IMR-90 (cell line): ENCODE results near the gene GDNF. TPM values are rescaled to one million over a fixed set of nuclear protein-coding genes. Genes with fewer than 3 reads are reported as not detected.

Source experiments
- ATAC-seq: fragments of 200-7000 bp; cut with Tn5 transposase; 2 replicates; pipeline ENCODE4 v1.9.1; 2020; ENCODE audit warnings: low read depth, mild to moderate bottlenecking, moderate library complexity
- BruUV-seq: library from RNA; stranded (reverse); fragments of 400-500 nt; replicated peaks from 2 replicates; lab custom pipeline; 2021; lab: Mats Ljungman, UMichigan
- CTCF ChIA-PET: fragments of 300-600 bp; formaldehyde crosslinking; extraction: SDS; loops from one replicate; lab custom pipeline; 2021; ENCODE audit warnings: antibody characterized with exemption; lab: Yijun Ruan, JAX
- POLR2A ChIA-PET: fragments of 300-600 bp; sonication (Branson Sonifier 250); formaldehyde crosslinking; loops from one replicate; lab custom pipeline; 2022; ENCODE audit warnings: antibody characterized with exemption; ENCODE audit not compliant: unreplicated experiment; lab: Charles Lee
- DNase-seq: peaks from one replicate; pipeline ENCODE4 v3.0.0; 2013
- H2AFZ ChIP-seq: replicated peaks from 2 replicates; pipeline ENCODE3; 2013; ENCODE audit warnings: low read length, mild to moderate bottlenecking; ENCODE audit not compliant: poor library complexity
- H2AK5ac ChIP-seq: 2 replicates; pipeline ENCODE4 v1.6.1; 2013; ENCODE audit warnings: low read depth, low read length, inconsistent platforms
- H2AK9ac ChIP-seq: replicated peaks from 2 replicates; pipeline ENCODE3; 2013; ENCODE audit warnings: mild to moderate bottlenecking, low read depth, low read length, moderate library complexity; ENCODE audit not compliant: poor library complexity
- H2BK120ac ChIP-seq: 2 replicates; pipeline ENCODE4 v1.6.1; 2013; ENCODE audit warnings: low read depth, low read length, inconsistent platforms
- H2BK15ac ChIP-seq: 3 replicates; pipeline ENCODE4 v1.6.1; 2013; ENCODE audit warnings: low read depth, low read length, inconsistent platforms
- H2BK20ac ChIP-seq: 2 replicates; pipeline ENCODE4 v1.6.1; 2013; ENCODE audit warnings: low read depth, mild to moderate bottlenecking, inconsistent platforms, low read length, moderate library complexity
- H2BK5ac ChIP-seq: 2 replicates; pipeline ENCODE4 v1.6.1; 2013; ENCODE audit warnings: mild to moderate bottlenecking, low read depth, low read length, inconsistent platforms; ENCODE audit not compliant: poor library complexity, severe bottlenecking
- H3K14ac ChIP-seq: replicated peaks from 2 replicates; pipeline ENCODE4 v1.6.1; 2013; ENCODE audit warnings: low read depth, low read length, inconsistent platforms
- H3K18ac ChIP-seq: 2 replicates; pipeline ENCODE4 v1.6.1; 2013; ENCODE audit warnings: low read depth, low read length, control low read depth
- H3K23ac ChIP-seq: 2 replicates; pipeline ENCODE4 v1.6.1; 2013; ENCODE audit warnings: low read depth, low read length, inconsistent platforms
- H3K27ac ChIP-seq: 2 replicates; pipeline ENCODE4 v1.5.1; 2013; ENCODE audit warnings: mild to moderate bottlenecking, control low read depth, low read length; ENCODE audit not compliant: insufficient read depth
- H3K27me3 ChIP-seq: 2 replicates; pipeline ENCODE4 v1.6.1; 2013; ENCODE audit warnings: low read length; ENCODE audit not compliant: control insufficient read depth, insufficient read depth
- H3K36me3 ChIP-seq: 2 replicates; pipeline ENCODE4 v1.6.1; 2013; ENCODE audit warnings: low read length, mixed read lengths; ENCODE audit not compliant: control insufficient read depth, insufficient read depth
- H3K4ac ChIP-seq: 2 replicates; pipeline ENCODE4 v1.6.1; 2013; ENCODE audit warnings: low read depth, low read length, inconsistent platforms
- H3K4me1 ChIP-seq: 2 replicates; pipeline ENCODE4 v1.6.1; 2013; ENCODE audit warnings: low read length, mixed read lengths; ENCODE audit not compliant: control insufficient read depth, insufficient read depth
- H3K4me2 ChIP-seq: 2 replicates; pipeline ENCODE4 v1.6.1; 2013; ENCODE audit warnings: low read depth, mild to moderate bottlenecking, control low read depth, low read length, moderate library complexity
- H3K4me3 ChIP-seq: 2 replicates; pipeline ENCODE4 v1.5.1; 2013; ENCODE audit warnings: low read depth, mild to moderate bottlenecking, control low read depth, low read length, moderate library complexity; ENCODE audit not compliant: insufficient read depth
- H3K56ac ChIP-seq: 2 replicates; pipeline ENCODE4 v1.6.1; 2013; ENCODE audit warnings: low read length, inconsistent platforms; ENCODE audit not compliant: insufficient read depth; ENCODE audit errors: extremely low read depth
- H3K79me1 ChIP-seq, 2 experiments: 2 replicates each; pipeline ENCODE4 v1.6.1; 2013; ENCODE audit warnings: low read length in 2 of 2, inconsistent platforms in 1 of 2, low read depth in 1 of 2
- H3K9ac ChIP-seq: 2 replicates; pipeline ENCODE4 v1.6.1; 2013; ENCODE audit warnings: low read depth, low read length, control low read depth
- H3K9me1 ChIP-seq: 2 replicates; pipeline ENCODE4 v1.6.1; 2013; ENCODE audit warnings: low read length, inconsistent platforms; ENCODE audit not compliant: insufficient read depth
- H3K9me3 ChIP-seq: 2 replicates; pipeline ENCODE4 v1.6.1; 2013; ENCODE audit warnings: low read length; ENCODE audit not compliant: control insufficient read depth, insufficient read depth
- H4K20me1 ChIP-seq: 2 replicates; pipeline ENCODE4 v1.6.1; 2013; ENCODE audit warnings: low read length, inconsistent platforms; ENCODE audit not compliant: insufficient read depth
- H4K5ac ChIP-seq: 2 replicates; pipeline ENCODE4 v1.6.1; 2013; ENCODE audit warnings: mild to moderate bottlenecking, low read depth, low read length, control low read depth
- H4K8ac ChIP-seq, 2 experiments: 2 replicates each; pipeline ENCODE4 v1.6.1; 2013; ENCODE audit warnings: low read depth in 2 of 2, low read length in 2 of 2, control low read depth in 1 of 2, inconsistent platforms in 1 of 2
- H4K91ac ChIP-seq: 2 replicates; pipeline ENCODE4 v1.6.1; 2013; ENCODE audit warnings: low read depth, low read length, inconsistent platforms; ENCODE audit not compliant: insufficient read depth
- BHLHE40 ChIP-seq: fragments of 150-350 bp; IDR thresholded peaks from 2 replicates; pipeline ENCODE4 v1.6.1; 2016; ENCODE audit warnings: mild to moderate bottlenecking, low read depth, low read length
- CEBPB ChIP-seq: IDR thresholded peaks from 2 replicates; pipeline ENCODE4 v1.6.1; 2012; ENCODE audit warnings: low read depth, low read length, improper control_type of control experiment
- CHD1 ChIP-seq: IDR thresholded peaks from 2 replicates; pipeline ENCODE4 v1.6.1; 2012; ENCODE audit warnings: low read depth, low read length, improper control_type of control experiment
- FOS ChIP-seq: fragments of 150-350 bp; IDR thresholded peaks from 2 replicates; pipeline ENCODE4 v1.6.1; 2016; ENCODE audit warnings: low read depth, low read length
- MAFK ChIP-seq: IDR thresholded peaks from 2 replicates; pipeline ENCODE4 v1.6.1; 2012; ENCODE audit warnings: low read depth, low read length, improper control_type of control experiment
- MAZ ChIP-seq: IDR thresholded peaks from 2 replicates; pipeline ENCODE4 v1.6.1; 2012; ENCODE audit warnings: low read depth, mild to moderate bottlenecking, low read length, improper control_type of control experiment, moderate library complexity, borderline replicate concordance
- MXI1 ChIP-seq: IDR thresholded peaks from 2 replicates; pipeline ENCODE4 v1.6.1; 2012; ENCODE audit warnings: low read depth, mild to moderate bottlenecking, low read length, moderate library complexity, borderline replicate concordance
- NFE2L2 ChIP-seq: fragments of 150-350 bp; IDR thresholded peaks from 2 replicates; pipeline ENCODE4 v1.6.1; 2016; ENCODE audit warnings: low read depth, mild to moderate bottlenecking, low read length
- POLR2A ChIP-seq: IDR thresholded peaks from 2 replicates; pipeline ENCODE4 v1.6.1; 2012; ENCODE audit warnings: mild to moderate bottlenecking, low read depth, low read length
- RAD21 ChIP-seq: IDR thresholded peaks from 2 replicates; pipeline ENCODE4 v1.6.1; 2012; ENCODE audit warnings: low read length, improper control_type of control experiment
- RCOR1 ChIP-seq: IDR thresholded peaks from 2 replicates; pipeline ENCODE4 v1.6.1; 2012; ENCODE audit warnings: mild to moderate bottlenecking, low read length, improper control_type of control experiment; ENCODE audit not compliant: insufficient replicate concordance
- RFX5 ChIP-seq: IDR thresholded peaks from 2 replicates; pipeline ENCODE4 v1.8.0; 2012; ENCODE audit warnings: low read depth, mild to moderate bottlenecking, low read length, moderate library complexity
- SMC3 ChIP-seq: fragments of 150-350 bp; IDR thresholded peaks from 2 replicates; pipeline ENCODE4 v1.6.1; 2016; ENCODE audit warnings: low read depth, mild to moderate bottlenecking, antibody characterized with exemption, low read length, moderate library complexity
- WGBS, 2 experiments: methylation state at CpG; one replicate each; pipeline versions ENCODE4 v1.1.5 to v1.1.7; 2013; ENCODE audit warnings: missing lambda C conversion rate in 2 of 2; ENCODE audit not compliant: insufficient read length in 1 of 2; ENCODE audit errors: extremely low coverage in 2 of 2; 5-methylcytosine and 5-hydroxymethylcytosine counted together
- dilution Hi-C: fragments of 300-500 bp; cut with HindIII; formaldehyde crosslinking; loops from one replicate; pipeline ENCODE4 v1.14.3; 2018; ENCODE audit warnings: low sequenced_read_pairs; ENCODE audit not compliant: unreplicated experiment
- in situ Hi-C: fragments of 300-500 bp; cut with MboI; formaldehyde crosslinking; loops from 3 replicates; pipeline ENCODE4 v1.14.3; 2019; ENCODE audit warnings: low sequenced_read_pairs, inconsistent platforms, mixed read lengths
- intact Hi-C: fragments of 100-400 bp; cut with micrococcal nuclease; formaldehyde crosslinking; loops from 2 replicates; pipeline ENCODE4 v1.10.0; 2022
- polyA plus RNA-seq, 3 experiments: library from polyadenylated mRNA; depleted of rRNA; stranded (reverse); fragments of >200 nt; gene quantifications; 2 replicates each; pipeline ENCODE4 v1.2.3, GENCODE V29; 2012; ENCODE audit warnings: low replicate concordance in 1 of 3
- total RNA-seq: library from RNA; depleted of rRNA; stranded (reverse); fragments of >200 nt; gene quantifications from 2 replicates; pipeline ENCODE4 v1.2.3, GENCODE V29; 2012
- TF ChIP-seq, protein P1 (sequence below): fragments of 150-350 bp; IDR thresholded peaks from 2 replicates; pipeline ENCODE4 v1.6.1; 2016; ENCODE audit warnings: low read depth, mild to moderate bottlenecking, low read length, moderate library complexity, borderline replicate concordance
- TF ChIP-seq, protein P2 (sequence below): conservative IDR thresholded peaks from 2 replicates; pipeline ENCODE4 v1.5.1; 2012; ENCODE audit warnings: mild to moderate bottlenecking, low read depth, low read length, improper control_type of control experiment
- TF ChIP-seq, protein P3 (sequence below): fragments of 150-350 bp; IDR thresholded peaks from 2 replicates; pipeline ENCODE4 v1.6.1; 2017; ENCODE audit warnings: mild to moderate bottlenecking, antibody characterized with exemption, low read length, low read depth

GDNF gene
- total and polyA plus RNA-seq, 2 of the 4 experiments (the other 2 are of a cell fraction): 0.18 to 0.82 TPM

DNA sequence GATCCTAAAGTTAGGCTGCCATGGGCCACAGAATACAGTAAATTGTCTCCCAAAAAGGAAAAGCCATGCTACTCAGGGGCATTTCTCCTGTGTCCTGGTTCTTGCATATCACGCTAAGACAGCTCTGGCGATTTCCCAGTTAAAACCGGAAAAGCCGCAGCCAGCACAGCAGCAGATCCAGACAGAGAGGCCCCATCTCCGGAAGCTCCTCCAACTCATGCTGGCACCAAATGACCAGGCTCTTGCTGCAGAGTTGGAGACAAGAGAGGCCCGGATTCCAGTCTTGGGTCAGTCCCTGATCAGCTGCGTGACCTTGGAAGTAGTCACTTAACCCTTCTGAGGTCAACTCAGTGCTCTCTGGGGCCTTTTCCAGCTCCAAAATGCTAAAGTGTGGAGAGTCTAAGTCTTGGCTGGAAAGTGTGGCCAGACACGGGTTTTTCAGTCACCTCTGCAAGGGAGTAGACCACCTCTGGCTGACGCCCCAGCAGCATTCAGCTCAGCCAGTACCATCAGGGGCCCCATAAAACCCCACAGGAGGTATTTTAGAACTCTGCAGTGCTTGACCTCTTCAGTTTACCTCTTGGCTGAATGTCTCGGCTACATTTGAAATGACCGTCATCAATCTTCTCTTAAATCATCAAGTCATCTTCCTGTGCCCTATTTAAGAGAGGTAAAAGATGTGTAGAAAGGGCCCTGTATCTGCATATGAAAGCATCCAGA lies 16.2 kb downstream of the GDNF start:
- Histone ChIP-seq H2AK5ac (no peak overlapping the region), H2AFZ (no peak overlapping the region), H3K9me3 (no peaks in the 10 kb centered on the region), H2BK120ac (no peak overlapping the region), H3K27me3 (no peaks in the 10 kb centered on the region), H3K4me1 (no peaks in the 10 kb centered on the region), H4K91ac (no peak overlapping the region), H3K23ac (no peak overlapping the region), H3K4me2 (no peak overlapping the region), H3K9me1 (no peaks in the 10 kb centered on the region), H3K9ac (no peak overlapping the region), H3K4ac (no peak overlapping the region), H3K36me3 (no peaks in the 10 kb centered on the region), H2AK9ac (no peak overlapping the region), H2BK20ac (no peak overlapping the region), H3K79me1 (no peaks in the 10 kb centered on the region), H2BK5ac (no peak overlapping the region), H2BK15ac (no peak overlapping the region), H3K56ac (no peak overlapping the region), H3K27ac (no peak overlapping the region), H4K20me1 (no peaks in the 10 kb centered on the region), H4K5ac (no peak overlapping the region), H3K18ac (no peak overlapping the region), H4K8ac (no peak overlapping the region), H3K4me3 (no peak overlapping the region), H3K14ac (no peak overlapping the region)
- TF ChIP-seq MAFK (no peak), CEBPB (no peak), BHLHE40 (no peak), RAD21 (no peak), MXI1 (no peak), FOS (no peak), RCOR1 (no peak), SMC3 (no peak), POLR2A (no peak), MAZ (no peak), CHD1 (no peak), NFE2L2 (no peak), RFX5 (no peak)
- TF ChIP-seq, protein P1, sequence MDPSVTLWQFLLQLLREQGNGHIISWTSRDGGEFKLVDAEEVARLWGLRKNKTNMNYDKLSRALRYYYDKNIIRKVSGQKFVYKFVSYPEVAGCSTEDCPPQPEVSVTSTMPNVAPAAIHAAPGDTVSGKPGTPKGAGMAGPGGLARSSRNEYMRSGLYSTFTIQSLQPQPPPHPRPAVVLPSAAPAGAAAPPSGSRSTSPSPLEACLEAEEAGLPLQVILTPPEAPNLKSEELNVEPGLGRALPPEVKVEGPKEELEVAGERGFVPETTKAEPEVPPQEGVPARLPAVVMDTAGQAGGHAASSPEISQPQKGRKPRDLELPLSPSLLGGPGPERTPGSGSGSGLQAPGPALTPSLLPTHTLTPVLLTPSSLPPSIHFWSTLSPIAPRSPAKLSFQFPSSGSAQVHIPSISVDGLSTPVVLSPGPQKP: no peak
- TF ChIP-seq, protein P2, sequence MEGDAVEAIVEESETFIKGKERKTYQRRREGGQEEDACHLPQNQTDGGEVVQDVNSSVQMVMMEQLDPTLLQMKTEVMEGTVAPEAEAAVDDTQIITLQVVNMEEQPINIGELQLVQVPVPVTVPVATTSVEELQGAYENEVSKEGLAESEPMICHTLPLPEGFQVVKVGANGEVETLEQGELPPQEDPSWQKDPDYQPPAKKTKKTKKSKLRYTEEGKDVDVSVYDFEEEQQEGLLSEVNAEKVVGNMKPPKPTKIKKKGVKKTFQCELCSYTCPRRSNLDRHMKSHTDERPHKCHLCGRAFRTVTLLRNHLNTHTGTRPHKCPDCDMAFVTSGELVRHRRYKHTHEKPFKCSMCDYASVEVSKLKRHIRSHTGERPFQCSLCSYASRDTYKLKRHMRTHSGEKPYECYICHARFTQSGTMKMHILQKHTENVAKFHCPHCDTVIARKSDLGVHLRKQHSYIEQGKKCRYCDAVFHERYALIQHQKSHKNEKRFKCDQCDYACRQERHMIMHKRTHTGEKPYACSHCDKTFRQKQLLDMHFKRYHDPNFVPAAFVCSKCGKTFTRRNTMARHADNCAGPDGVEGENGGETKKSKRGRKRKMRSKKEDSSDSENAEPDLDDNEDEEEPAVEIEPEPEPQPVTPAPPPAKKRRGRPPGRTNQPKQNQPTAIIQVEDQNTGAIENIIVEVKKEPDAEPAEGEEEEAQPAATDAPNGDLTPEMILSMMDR: no peak
- TF ChIP-seq, protein P3, sequence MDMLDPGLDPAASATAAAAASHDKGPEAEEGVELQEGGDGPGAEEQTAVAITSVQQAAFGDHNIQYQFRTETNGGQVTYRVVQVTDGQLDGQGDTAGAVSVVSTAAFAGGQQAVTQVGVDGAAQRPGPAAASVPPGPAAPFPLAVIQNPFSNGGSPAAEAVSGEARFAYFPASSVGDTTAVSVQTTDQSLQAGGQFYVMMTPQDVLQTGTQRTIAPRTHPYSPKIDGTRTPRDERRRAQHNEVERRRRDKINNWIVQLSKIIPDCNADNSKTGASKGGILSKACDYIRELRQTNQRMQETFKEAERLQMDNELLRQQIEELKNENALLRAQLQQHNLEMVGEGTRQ: no peak
- ATAC-seq: no peak
- ChIA-PET POLR2A (no interaction called here), CTCF (no interaction called here)
- intact Hi-C loops: no loop called here
- no peak for DNase-seq
- 100% methylated on average over 1 of the region's 11 CpGs; no CpG with 5 or more reads in 1 of the 2 experiments for WGBS, 2 experiments
- in situ Hi-C loops: loop anchor here (10.0 kb wide), 1 partner anchor 409 kb away; no protein-coding TSS in a partner anchor
- BruUV-seq: no TSS peak
- dilution Hi-C loops: no loop called here
